ENCODE results near the gene PCF11. TPM values are rescaled to one million over a fixed set of nuclear protein-coding genes. Genes with fewer than 3 reads are reported as not detected.

PCF11 gene
- total RNA-seq, 1 donor from 2014 or later = 65.1 TPM

GRCh38 chr11:83140691-83141455 is 16.1 kb upstream of the PCF11 start:
- Mint-ChIP-seq H3K27me3 (no peaks in the 10 kb centered on the region), H3K9me3 (no peaks in the 10 kb centered on the region), H3K27ac (peak overlapping the region; percentile 86), H3K4me3 (peak overlapping the region; percentile 24), H3K4me1 (ENCODE audit: unreplicated experiment) (no peaks in the 10 kb centered on the region), H3K36me3 (no peaks in the 10 kb centered on the region)
- TF ChIP-seq, protein P1, sequence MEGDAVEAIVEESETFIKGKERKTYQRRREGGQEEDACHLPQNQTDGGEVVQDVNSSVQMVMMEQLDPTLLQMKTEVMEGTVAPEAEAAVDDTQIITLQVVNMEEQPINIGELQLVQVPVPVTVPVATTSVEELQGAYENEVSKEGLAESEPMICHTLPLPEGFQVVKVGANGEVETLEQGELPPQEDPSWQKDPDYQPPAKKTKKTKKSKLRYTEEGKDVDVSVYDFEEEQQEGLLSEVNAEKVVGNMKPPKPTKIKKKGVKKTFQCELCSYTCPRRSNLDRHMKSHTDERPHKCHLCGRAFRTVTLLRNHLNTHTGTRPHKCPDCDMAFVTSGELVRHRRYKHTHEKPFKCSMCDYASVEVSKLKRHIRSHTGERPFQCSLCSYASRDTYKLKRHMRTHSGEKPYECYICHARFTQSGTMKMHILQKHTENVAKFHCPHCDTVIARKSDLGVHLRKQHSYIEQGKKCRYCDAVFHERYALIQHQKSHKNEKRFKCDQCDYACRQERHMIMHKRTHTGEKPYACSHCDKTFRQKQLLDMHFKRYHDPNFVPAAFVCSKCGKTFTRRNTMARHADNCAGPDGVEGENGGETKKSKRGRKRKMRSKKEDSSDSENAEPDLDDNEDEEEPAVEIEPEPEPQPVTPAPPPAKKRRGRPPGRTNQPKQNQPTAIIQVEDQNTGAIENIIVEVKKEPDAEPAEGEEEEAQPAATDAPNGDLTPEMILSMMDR (conservative IDR thresholded peaks at IDR 0.05) = no peak
- DNase-seq (ENCODE audit: extremely low spot score, unreplicated experiment) = no peak

DNA sequence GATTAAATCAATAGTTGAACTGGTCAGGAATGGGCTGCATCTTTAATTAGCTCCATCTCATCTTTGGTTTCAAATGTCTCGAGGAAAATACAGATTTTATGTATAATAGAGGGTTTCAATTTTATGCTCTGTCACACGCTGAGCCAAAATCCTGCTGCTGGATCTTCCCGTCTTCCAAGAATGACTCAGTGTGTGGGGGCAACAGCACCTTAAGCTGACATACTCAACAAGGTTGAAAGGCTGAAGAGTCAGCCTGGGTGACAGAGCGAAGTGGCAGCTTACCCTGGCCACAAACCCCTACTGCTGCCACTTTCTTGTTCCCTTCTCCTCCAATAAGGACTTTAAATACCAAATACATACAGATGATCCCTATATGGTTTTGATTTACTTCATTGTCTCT is 9.0 kb upstream of the PCF11 start:
- peaks cover 4% of the 10 kb centered on the region for H3K27me3 Mint-ChIP-seq
- H3K4me1 Mint-ChIP-seq (ENCODE audit: unreplicated experiment) = no peaks in the 10 kb centered on the region
- TF ChIP-seq, protein P1 (conservative IDR thresholded peaks at IDR 0.05) = no peak
- no peaks in the 10 kb centered on the region for H3K9me3 Mint-ChIP-seq
- H3K4me3 Mint-ChIP-seq = no peak overlapping the region
- no peak for DNase-seq (ENCODE audit: extremely low spot score, unreplicated experiment)
- H3K27ac Mint-ChIP-seq = no peak overlapping the region
- H3K36me3 Mint-ChIP-seq = no peaks in the 10 kb centered on the region

GRCh38 chr11:83150450-83150849 is 6.5 kb upstream of the PCF11 start:
- H3K27me3 Mint-ChIP-seq = peaks cover 4% of the 10 kb centered on the region
- no peak overlapping the region for H3K4me3 Mint-ChIP-seq
- no peaks in the 10 kb centered on the region for H3K36me3 Mint-ChIP-seq
- no peaks in the 10 kb centered on the region for H3K4me1 Mint-ChIP-seq (ENCODE audit: unreplicated experiment)
- no peaks in the 10 kb centered on the region for H3K9me3 Mint-ChIP-seq
- no peak for DNase-seq (ENCODE audit: extremely low spot score, unreplicated experiment)
- TF ChIP-seq, protein P1 (conservative IDR thresholded peaks at IDR 0.05) = no peak
- H3K27ac Mint-ChIP-seq = no peak overlapping the region

DNA sequence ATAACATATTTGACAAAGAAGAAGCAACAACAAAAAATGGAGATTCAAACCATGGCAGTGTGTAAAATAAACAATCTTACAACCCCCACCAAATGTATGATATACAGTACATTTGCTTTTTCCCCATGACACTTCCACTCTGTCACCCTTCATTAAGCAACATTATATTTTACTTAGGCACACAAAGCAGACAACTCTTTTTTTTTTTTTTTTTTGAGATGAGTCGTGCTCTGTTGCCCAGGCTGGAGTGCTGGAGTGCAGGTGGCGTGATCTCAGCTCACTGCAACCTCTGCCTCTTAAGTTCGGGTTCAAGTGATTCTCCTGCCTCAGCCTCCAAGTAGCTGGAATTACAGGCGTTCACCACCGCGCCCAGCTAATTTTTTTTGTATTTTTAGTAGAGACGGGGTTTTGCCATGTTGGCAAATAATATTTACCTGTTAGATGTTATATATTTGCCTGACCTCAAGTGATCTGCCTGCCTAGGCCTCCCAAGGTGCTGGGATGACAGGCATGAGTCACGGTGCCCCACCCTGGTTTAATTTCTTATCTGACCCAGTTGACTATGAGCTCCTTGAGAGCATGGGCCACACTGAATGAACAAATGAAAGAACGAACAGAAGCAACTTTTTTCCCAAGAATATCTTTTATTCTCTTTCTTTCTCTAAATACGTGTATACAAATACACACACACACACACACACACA is 5.5 kb upstream of the PCF11 start:
- Mint-ChIP-seq H3K4me1 (ENCODE audit: unreplicated experiment) (no peaks in the 10 kb centered on the region), H3K4me3 (no peak overlapping the region), H3K27me3 (peaks cover 4% of the 10 kb centered on the region), H3K36me3 (no peaks in the 10 kb centered on the region), H3K27ac (peak overlapping the region; percentile 51), H3K9me3 (no peaks in the 10 kb centered on the region)
- TF ChIP-seq, protein P1 (conservative IDR thresholded peaks at IDR 0.05) = no peak
- no peak for DNase-seq (ENCODE audit: extremely low spot score, unreplicated experiment)

DNA sequence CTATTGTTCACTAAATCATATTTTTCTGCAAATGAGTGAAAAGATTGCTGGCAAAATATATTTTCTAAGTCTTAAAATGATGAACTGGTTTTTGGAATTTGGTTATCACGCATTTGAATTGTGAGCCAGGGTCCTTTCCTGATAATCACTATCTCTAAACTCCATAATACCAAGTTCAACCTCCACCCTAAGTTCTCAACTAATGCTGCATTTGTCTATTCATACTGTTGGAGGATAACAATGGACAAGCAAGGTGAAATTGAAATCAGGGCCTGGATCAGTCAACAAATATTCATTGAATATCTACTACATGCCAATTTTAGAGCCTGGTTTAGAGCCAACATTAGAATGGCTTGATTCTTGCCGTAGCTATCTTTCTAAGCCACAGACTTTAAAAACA is 4.7 kb upstream of the PCF11 start:
- Mint-ChIP-seq H3K36me3 (peaks cover 3% of the 10 kb centered on the region), H3K9me3 (no peaks in the 10 kb centered on the region), H3K27me3 (peaks cover 4% of the 10 kb centered on the region), H3K4me1 (ENCODE audit: unreplicated experiment) (no peaks in the 10 kb centered on the region), H3K4me3 (no peak overlapping the region), H3K27ac (no peak overlapping the region)
- DNase-seq (ENCODE audit: extremely low spot score, unreplicated experiment) = no peak
- TF ChIP-seq, protein P1 (conservative IDR thresholded peaks at IDR 0.05) = no peak
